Right atrium auricular region (tissue), 2 donors: ENCODE data around the gene GRB2. TPM values are rescaled to one million over a fixed set of nuclear protein-coding genes. Genes with fewer than 3 reads are reported as not detected.
A peak's percentile ranks its signal among the peaks of the same experiment; 100 is the strongest.

ENCODE experiments used
- DNase-seq: peaks from one replicate; pipeline ENCODE4 v3.0.0-alpha.2; 2019; ENCODE audit warnings: low spot score
- H3K27ac ChIP-seq, 2 donors: fragments of 200-600 bp; sonication (generic); 1 replicate in 1 of 2; 2 replicates in 1 of 2; pipeline ENCODE4 v1.5.1; 2016 to 2019
- H3K27me3 ChIP-seq, 2 donors: fragments of 200-600 bp; sonication (generic); one replicate each; pipeline versions ENCODE4 v1.5.1 to v1.6.0; 2017 to 2019
- H3K36me3 ChIP-seq: fragments of 200-600 bp; sonication (generic); one replicate; pipeline ENCODE4 v1.5.1; 2016
- H3K4me1 ChIP-seq, 2 donors: fragments of 200-600 bp; sonication (generic); one replicate each; pipeline versions ENCODE4 v1.5.1 to v1.6.0; 2017 to 2019
- H3K4me3 ChIP-seq, 2 donors: fragments of 200-600 bp; sonication (generic); 1 replicate in 1 of 2; 2 replicates in 1 of 2; pipeline ENCODE4 v1.5.1; 2017 to 2019; ENCODE audit warnings: mild to moderate bottlenecking in 1 of 2, moderate library complexity in 1 of 2
- H3K9me3 ChIP-seq, 2 donors: fragments of 200-600 bp; sonication (generic); one replicate each; pipeline ENCODE4 v1.5.1; 2019
- total RNA-seq, 2 donors: library from RNA; depleted of rRNA; stranded (reverse); fragments of >200 nt; gene quantifications; one replicate each; pipeline ENCODE4 v1.1.0, GENCODE V29; 2016
- TF ChIP-seq, protein P1 (sequence below), 2 donors: fragments of 200-600 bp; sonication (generic); IDR thresholded peaks; one replicate each; pipeline ENCODE4 v1.5.1; 2019; ENCODE audit warnings: antibody characterized with exemption in 2 of 2

GRB2 gene
- total RNA-seq, 2 donors from 2014 or later = 80.8 to 112 TPM

DNA sequence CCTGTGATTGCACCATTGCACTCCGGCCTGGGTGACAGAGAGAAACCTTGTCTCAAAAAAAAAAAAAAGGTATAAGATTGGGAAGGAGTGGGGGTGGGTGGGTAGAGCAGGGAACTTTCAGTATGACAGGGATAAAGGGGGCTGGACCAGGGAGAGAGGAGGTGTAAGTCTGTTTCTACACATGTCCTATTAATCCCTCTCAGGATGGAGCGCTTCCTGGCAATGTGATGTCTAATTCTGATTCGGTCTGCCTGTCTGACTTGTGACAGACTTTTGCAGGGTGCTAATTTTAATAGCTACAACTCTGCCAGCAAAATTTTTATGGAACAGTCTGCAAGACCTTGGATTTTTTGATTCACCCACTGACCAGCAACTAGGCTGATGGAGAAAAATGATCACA is 62.5 kb downstream of the GRB2 start:
- peak overlapping the region in 1 of 2 donors; percentile 31 for H3K27ac ChIP-seq

GRCh38 chr17:75341784-75342486 is 63.5 kb downstream of the GRB2 start:
- Histone ChIP-seq H3K36me3 (no peaks in the 10 kb centered on the region), H3K27me3 (no peaks in the 10 kb centered on the region), H3K27ac (no peak overlapping the region), H3K9me3 (no peaks in the 10 kb centered on the region), H3K4me1 (peaks cover 0 to 51% of the 10 kb centered on the region in 2 donors), H3K4me3 (no peak overlapping the region)
- no peak for DNase-seq
- TF ChIP-seq, protein P1, sequence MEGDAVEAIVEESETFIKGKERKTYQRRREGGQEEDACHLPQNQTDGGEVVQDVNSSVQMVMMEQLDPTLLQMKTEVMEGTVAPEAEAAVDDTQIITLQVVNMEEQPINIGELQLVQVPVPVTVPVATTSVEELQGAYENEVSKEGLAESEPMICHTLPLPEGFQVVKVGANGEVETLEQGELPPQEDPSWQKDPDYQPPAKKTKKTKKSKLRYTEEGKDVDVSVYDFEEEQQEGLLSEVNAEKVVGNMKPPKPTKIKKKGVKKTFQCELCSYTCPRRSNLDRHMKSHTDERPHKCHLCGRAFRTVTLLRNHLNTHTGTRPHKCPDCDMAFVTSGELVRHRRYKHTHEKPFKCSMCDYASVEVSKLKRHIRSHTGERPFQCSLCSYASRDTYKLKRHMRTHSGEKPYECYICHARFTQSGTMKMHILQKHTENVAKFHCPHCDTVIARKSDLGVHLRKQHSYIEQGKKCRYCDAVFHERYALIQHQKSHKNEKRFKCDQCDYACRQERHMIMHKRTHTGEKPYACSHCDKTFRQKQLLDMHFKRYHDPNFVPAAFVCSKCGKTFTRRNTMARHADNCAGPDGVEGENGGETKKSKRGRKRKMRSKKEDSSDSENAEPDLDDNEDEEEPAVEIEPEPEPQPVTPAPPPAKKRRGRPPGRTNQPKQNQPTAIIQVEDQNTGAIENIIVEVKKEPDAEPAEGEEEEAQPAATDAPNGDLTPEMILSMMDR (IDR thresholded peaks at IDR 0.05) = no peak

More for the DNA sequence above, 62.5 kb downstream of the GRB2 start:
- DNase-seq = no peak
- no peaks in the 10 kb centered on the region for H3K36me3 ChIP-seq
- TF ChIP-seq, protein P1 (IDR thresholded peaks at IDR 0.05) = no peak
- no peaks in the 10 kb centered on the region for H3K9me3 ChIP-seq
- no peak overlapping the region for H3K4me3 ChIP-seq
- peaks cover 0 to 57% of the 10 kb centered on the region in 2 donors for H3K4me1 ChIP-seq
- no peaks in the 10 kb centered on the region for H3K27me3 ChIP-seq

DNA sequence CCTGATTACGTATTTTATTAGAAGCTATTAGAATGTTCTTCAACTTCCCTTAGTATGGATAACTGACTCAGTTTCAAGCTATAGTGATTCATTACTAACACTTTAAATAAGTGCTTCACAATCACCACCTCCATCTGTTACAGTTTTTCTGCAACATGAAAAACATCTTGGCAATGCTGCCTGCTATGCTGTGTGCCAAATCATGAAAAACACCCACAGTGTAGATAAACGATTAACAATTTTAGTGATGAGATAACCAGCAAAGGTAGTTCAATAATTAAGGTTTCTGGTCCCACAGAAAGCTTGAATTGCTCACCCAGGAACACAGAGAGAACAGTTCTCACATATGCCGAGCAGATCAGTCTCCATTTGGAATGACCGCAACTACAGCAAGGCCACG is 64.8 kb downstream of the GRB2 start:
- TF ChIP-seq, protein P1 (IDR thresholded peaks at IDR 0.05) = no peak
- Histone ChIP-seq H3K4me3 (no peak overlapping the region), H3K4me1 (peaks cover 0 to 45% of the 10 kb centered on the region in 2 donors), H3K36me3 (no peaks in the 10 kb centered on the region), H3K27ac (no peak overlapping the region), H3K27me3 (no peaks in the 10 kb centered on the region), H3K9me3 (no peaks in the 10 kb centered on the region)
- no peak for DNase-seq

DNA sequence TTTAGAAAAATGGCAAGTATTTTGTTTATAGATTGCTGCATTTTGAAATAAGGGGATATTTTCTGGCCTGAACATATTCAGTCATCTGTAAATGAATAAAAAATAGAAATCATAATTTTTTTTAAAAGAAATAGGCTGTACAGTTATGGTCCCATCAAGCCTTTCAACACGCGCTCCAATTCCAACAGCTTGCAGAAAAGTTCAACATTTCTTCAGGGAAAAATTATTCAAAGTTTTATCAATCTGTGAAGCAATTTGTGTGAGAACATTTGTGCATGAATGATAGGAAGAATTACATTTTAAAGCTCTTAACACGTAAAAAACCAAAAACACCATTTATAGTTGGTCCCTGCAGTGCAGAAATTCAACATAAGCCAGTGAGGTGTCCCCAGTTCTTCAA is 65.5 kb downstream of the GRB2 start:
- no peak overlapping the region for H3K27ac ChIP-seq
- H3K4me1 ChIP-seq = peaks cover 0 to 46% of the 10 kb centered on the region in 2 donors
- no peak for DNase-seq

DNA sequence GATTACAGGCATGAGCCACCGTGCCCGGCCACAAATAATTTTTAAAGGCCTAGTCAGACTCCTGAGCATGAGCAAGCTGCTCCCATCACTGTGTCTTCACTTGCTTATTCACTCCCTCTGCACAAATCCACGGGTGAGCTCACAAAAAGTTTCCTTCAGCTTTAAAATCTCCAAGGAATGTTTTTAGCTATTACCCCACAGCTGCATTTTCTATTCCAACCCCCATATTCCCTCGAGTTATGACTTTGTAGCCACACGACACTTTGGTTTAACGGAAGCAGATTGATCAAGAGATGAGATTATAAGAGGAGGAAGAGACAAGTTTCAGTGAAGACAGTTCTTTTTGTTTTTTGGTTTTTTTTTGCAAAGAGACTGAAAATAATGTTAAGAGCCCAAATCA is 67.1 kb downstream of the GRB2 start:
- Histone ChIP-seq H3K27ac (peak overlapping the region in 1 of 2 donors; percentile 7), H3K4me1 (peaks cover 0 to 32% of the 10 kb centered on the region in 2 donors), H3K27me3 (no peaks in the 10 kb centered on the region), H3K4me3 (no peak overlapping the region), H3K9me3 (no peaks in the 10 kb centered on the region), H3K36me3 (no peaks in the 10 kb centered on the region)
- DNase-seq = no peak
- TF ChIP-seq, protein P1 (IDR thresholded peaks at IDR 0.05) = no peak

More for the DNA sequence above, 65.5 kb downstream of the GRB2 start:
- no peak overlapping the region for H3K4me3 ChIP-seq
- no peaks in the 10 kb centered on the region for H3K27me3 ChIP-seq
- H3K36me3 ChIP-seq = no peaks in the 10 kb centered on the region
- TF ChIP-seq, protein P1 (IDR thresholded peaks at IDR 0.05) = no peak
- no peaks in the 10 kb centered on the region for H3K9me3 ChIP-seq

DNA sequence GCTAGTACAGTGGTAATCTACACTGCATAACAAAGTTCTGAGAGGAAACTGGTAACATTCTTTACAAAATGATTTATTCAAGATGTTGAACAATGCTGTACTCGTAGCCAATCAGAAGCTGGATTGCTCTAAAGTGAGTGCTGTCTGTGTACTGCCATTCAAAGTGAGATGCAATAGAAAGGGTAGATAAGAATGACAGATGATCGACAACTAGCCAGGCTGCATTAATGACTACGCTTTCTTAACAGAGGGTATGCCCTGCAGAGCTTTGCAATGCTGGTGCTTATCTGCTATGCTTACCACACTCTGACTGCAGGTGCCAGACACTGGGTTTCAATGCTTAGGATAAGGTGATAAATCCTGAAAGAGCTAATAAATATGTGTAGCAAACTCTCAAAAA is 70.2 kb downstream of the GRB2 start:
- TF ChIP-seq, protein P1 (IDR thresholded peaks at IDR 0.05) = no peak
- no peaks in the 10 kb centered on the region for H3K36me3 ChIP-seq
- no peak overlapping the region for H3K4me3 ChIP-seq
- no peak for DNase-seq
- peaks cover 0 to 29% of the 10 kb centered on the region in 2 donors for H3K4me1 ChIP-seq
- H3K27ac ChIP-seq = no peak overlapping the region
- H3K9me3 ChIP-seq = no peaks in the 10 kb centered on the region
- no peaks in the 10 kb centered on the region for H3K27me3 ChIP-seq
